OCI-M2 (cell line): ENCODE data around the gene SBK1.
"Not testable (repeated sequence)": the region's sequence is repeated elsewhere in the genome, so short reads cannot be mapped to it uniquely, and the experiment has no call there.

Experiments used
- DNase-seq: peaks from one replicate; lab custom pipeline; 2025; ENCODE audit not compliant: unreplicated experiment; lab: John Stamatoyannopoulos, UW

Gene SBK1

DNA sequence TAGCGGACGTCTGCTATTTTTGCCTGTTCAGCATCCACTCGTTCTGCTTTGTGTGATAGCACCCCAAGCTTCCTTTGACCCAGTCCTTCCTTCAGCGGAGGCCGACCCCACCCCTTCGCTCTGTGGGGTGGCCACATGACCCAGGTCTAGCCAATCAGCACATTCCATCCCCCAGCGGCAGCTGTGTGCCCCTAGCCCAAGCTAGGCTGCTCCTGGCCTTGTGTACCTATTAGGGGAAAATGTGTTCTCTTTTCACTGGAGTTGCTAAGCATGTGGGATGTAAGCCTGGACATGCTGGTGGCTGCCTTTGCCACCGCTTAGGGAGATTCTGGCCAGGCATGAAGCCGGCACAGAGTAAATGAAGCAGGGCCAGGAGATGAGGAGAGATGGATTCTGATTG is 37.9 kb downstream of the SBK1 start:
- not testable (repeated sequence) for DNase-seq

DNA sequence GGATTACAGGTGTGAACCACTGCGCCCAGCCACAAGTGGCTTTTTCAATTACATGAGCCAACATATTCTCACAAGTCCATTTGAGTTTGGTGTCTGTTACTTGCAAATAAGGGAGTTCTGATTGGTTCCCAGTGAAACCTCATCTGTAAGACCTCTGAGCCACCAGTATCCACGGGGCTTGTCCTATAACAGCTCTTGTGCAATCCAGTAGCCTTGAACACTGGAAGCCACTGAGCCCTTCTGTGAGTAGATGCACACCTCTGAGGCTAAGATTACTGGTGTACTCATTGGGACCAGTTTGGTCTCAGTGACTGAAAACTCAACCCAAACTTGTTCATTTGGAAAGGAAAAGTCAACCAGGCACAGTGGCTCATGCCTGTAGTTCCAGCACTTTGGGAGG is 38.7 kb downstream of the SBK1 start:
- DNase-seq = not testable (repeated sequence)

DNA sequence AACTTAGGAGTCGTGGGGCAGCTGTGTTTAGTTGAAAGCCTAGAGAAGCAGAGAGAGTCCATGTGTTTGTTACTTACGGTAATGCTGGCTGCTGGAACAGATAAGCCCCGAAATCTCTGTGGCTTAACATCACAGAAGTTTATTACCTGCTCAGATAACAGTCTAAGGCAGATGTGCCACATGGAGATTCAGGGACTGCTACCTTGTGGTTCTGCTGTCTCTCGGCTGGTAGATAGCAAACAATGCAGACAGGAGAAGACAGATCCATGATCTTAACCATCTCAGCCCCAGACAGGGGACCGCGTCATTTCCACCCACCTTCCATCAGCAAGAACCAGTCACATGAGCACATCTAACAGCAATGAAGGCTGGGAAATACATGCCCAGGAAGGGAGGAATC is 40.3 kb downstream of the SBK1 start:
- DNase-seq = not testable (repeated sequence)

GRCh38 chr16:28335678-28336077 is 43.4 kb downstream of the SBK1 start:
- not testable (repeated sequence) for DNase-seq

- DNase-seq = not testable (repeated sequence)
These were observed 44.8 kb downstream of the SBK1 start for GRCh38 chr16:28336940-28337710.

- DNase-seq = not testable (repeated sequence)
These were observed 45.9 kb downstream of the SBK1 start for GRCh38 chr16:28338230-28338629.

- not testable (repeated sequence) for DNase-seq
These were observed 70.3 kb downstream of the SBK1 start for GRCh38 chr16:28362600-28362999.

DNA sequence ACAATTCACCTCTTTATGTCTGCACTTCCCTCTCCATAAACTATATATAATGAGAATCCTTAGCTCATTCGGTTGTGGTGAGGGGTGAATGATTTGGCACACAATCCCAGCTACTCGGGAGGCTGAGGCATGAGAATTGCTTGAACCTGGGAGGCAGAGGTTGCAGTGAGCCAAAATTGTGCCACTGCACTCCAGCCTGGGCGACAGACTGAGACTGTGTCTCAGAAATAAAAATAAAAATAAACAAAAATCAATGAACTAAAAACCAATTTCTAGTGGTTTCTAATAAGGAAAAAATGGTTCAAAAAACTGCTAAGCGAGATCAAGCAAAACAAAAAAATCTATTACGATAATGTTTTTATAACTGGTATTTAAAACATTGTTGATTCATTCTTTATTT is 71.1 kb downstream of the SBK1 start, which contains the start of gene NPIPB6:
Gene NPIPB6 (minus strand): TSS at position 101 of the 400 bp plus-strand sequence. CDS start 686 bp downstream, outside the sequence.
- not testable (repeated sequence) for DNase-seq

DNA sequence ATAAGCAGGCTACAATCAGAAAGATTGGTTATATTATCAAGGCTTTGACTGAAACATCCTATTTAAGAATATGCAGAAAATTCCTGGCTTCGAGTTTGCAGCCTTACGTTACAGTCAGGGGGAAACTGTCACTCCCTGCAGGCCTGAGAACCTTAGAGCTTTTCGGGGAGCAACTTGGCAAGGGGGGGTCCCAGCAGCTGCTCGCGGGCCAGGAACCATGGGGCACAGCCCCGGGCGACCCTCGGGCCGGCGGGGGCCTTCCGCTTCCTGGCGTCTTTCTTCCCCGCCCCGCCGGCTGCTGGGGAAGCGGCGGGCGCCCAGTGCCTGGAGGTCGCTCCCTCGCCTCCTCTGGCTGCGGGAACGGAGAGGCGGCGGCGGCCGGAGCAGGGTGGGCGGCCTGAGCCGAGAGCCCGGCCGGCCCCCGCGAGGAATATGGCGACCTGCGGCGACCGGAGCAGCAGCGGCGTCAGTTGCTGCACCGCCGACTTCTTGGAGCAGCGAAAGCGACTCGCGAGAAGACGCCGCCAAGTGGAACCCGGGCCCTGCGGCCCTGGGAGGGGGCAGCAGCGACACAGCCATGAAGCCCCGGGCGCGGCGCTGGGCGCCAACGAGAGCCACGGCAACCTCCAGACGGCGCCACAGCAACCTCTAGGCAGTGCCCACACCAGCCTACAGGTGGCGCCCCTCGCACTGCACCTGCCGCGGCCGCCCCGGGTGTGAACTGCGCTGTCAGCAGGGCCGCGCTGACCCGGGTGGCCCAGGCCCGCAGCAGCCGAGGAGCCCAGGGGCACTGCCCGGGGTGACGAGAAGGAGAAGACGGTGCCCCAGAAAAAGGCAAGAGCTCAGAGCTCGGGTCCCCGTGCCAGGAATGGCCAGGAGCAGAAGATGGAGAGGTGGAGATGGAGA is 72.2 kb downstream of the SBK1 start:
- not testable (repeated sequence) for DNase-seq

- not testable (repeated sequence) for DNase-seq
These were observed 75.6 kb downstream of the SBK1 start for GRCh38 chr16:28367926-28368325.
